Testis (tissue), 3 donors: ENCODE results near the gene ZNF862. TPM values are rescaled to one million over a fixed set of nuclear protein-coding genes. Genes with fewer than 3 reads are reported as not detected.

Experiments
- DNase-seq: peaks from one replicate; pipeline ENCODE4 v3.0.0-alpha.2; 2019
- H3K27ac ChIP-seq, 2 donors: fragments of 200-600 bp; sonication (generic); one replicate each; pipeline ENCODE4 v1.5.1; 2019
- H3K27me3 ChIP-seq: fragments of 200-600 bp; sonication (generic); one replicate; pipeline ENCODE4 v1.5.1; 2019
- H3K36me3 ChIP-seq: fragments of 200-600 bp; sonication (generic); one replicate; pipeline ENCODE4 v1.5.1; 2017; ENCODE audit warnings: low read depth; ENCODE audit errors: missing control alignments
- H3K4me1 ChIP-seq: fragments of 200-600 bp; sonication (generic); one replicate; pipeline ENCODE4 v1.5.1; 2019
- H3K4me3 ChIP-seq, 2 donors: fragments of 200-600 bp; sonication (generic); one replicate each; pipeline ENCODE4 v1.5.1; 2017 to 2019
- H3K9me3 ChIP-seq: fragments of 200-600 bp; sonication (generic); one replicate; pipeline ENCODE4 v1.5.1; 2017
- POLR2A ChIP-seq: fragments of 450-650 bp; IDR thresholded peaks from one replicate; pipeline ENCODE4 v1.6.1; 2017; ENCODE audit warnings: antibody characterized with exemption, mild to moderate bottlenecking, moderate library complexity
- WGBS, 2 donors: methylation state at CpG; one replicate each; pipeline ENCODE4 v1.1.5; 2018; 5-methylcytosine and 5-hydroxymethylcytosine counted together
- intact Hi-C: fragments of 100-400 bp; cut with DNase I; formaldehyde crosslinking; loops from one replicate; pipeline ENCODE4 v1.15.1; 2023; ENCODE audit warnings: low total_unique reads
- polyA plus RNA-seq: library from polyadenylated mRNA; stranded (reverse); fragments of 350-450 nt; fragmentation: Illumina TruSeq; extraction: RNeasy Lipid Tissue Mini Kit (QIAGEN cat#74804); gene quantifications from one replicate; pipeline ENCODE4 v1.2.3, GENCODE V29; 2014; ENCODE audit warnings: low read depth, low replicate concordance; ENCODE audit not compliant: insufficient read depth
- total RNA-seq, 2 donors: library from RNA; depleted of rRNA; stranded (reverse); fragments of >200 nt; gene quantifications; one replicate each; pipeline ENCODE4 v1.2.3, GENCODE V29; 2016
- TF ChIP-seq, protein P1 (sequence below), 3 experiments: fragments of 450-650 bp in 2 of 3; fragments of 200-600 bp in 1 of 3; sonication (generic) in 1 of 3; IDR thresholded peaks; one replicate each; pipeline ENCODE4 v1.5.1; 2016 to 2019; ENCODE audit warnings: antibody characterized with exemption in 3 of 3, mild to moderate bottlenecking in 2 of 3, moderate library complexity in 1 of 3

Gene ZNF862
- total and polyA plus RNA-seq, 3 donors from 2014 or later: 12.8 to 24.5 (median 21.6) TPM

- WGBS, 2 donors: 86% methylated on average over 21 of the region's 21 CpGs; no CpG with 5 or more reads in 1 of the 2 donors
- Histone ChIP-seq H3K27ac (no peak overlapping the region), H3K27me3 (no peaks in the 10 kb centered on the region), H3K36me3 (no peaks in the 10 kb centered on the region), H3K4me3 (no peak overlapping the region), H3K4me1 (no peaks in the 10 kb centered on the region), H3K9me3 (no peaks in the 10 kb centered on the region)
- no peak for TF ChIP-seq POLR2A
- TF ChIP-seq, protein P1, sequence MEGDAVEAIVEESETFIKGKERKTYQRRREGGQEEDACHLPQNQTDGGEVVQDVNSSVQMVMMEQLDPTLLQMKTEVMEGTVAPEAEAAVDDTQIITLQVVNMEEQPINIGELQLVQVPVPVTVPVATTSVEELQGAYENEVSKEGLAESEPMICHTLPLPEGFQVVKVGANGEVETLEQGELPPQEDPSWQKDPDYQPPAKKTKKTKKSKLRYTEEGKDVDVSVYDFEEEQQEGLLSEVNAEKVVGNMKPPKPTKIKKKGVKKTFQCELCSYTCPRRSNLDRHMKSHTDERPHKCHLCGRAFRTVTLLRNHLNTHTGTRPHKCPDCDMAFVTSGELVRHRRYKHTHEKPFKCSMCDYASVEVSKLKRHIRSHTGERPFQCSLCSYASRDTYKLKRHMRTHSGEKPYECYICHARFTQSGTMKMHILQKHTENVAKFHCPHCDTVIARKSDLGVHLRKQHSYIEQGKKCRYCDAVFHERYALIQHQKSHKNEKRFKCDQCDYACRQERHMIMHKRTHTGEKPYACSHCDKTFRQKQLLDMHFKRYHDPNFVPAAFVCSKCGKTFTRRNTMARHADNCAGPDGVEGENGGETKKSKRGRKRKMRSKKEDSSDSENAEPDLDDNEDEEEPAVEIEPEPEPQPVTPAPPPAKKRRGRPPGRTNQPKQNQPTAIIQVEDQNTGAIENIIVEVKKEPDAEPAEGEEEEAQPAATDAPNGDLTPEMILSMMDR (IDR thresholded peaks at IDR 0.05): no peak
- intact Hi-C loops: no loop called here
- no peak for DNase-seq
Observed at GRCh38 chr7:149816267-149816751, 21.9 kb upstream of the ZNF862 start.

GRCh38 chr7:149816794-149817193 lies 21.4 kb upstream of the ZNF862 start:
- no peaks in the 10 kb centered on the region for H3K27me3 ChIP-seq
- no peaks in the 10 kb centered on the region for H3K9me3 ChIP-seq
- intact Hi-C loops: no loop called here
- H3K4me1 ChIP-seq: no peaks in the 10 kb centered on the region
- H3K36me3 ChIP-seq: no peaks in the 10 kb centered on the region
- no peak for DNase-seq
- H3K27ac ChIP-seq: no peak overlapping the region
- TF ChIP-seq POLR2A: no peak
- TF ChIP-seq, protein P1 (IDR thresholded peaks at IDR 0.05): no peak
- 85% methylated on average over 4 of the region's 4 CpGs; no CpG with 5 or more reads in 1 of the 2 donors for WGBS, 2 donors
- H3K4me3 ChIP-seq: no peak overlapping the region

DNA sequence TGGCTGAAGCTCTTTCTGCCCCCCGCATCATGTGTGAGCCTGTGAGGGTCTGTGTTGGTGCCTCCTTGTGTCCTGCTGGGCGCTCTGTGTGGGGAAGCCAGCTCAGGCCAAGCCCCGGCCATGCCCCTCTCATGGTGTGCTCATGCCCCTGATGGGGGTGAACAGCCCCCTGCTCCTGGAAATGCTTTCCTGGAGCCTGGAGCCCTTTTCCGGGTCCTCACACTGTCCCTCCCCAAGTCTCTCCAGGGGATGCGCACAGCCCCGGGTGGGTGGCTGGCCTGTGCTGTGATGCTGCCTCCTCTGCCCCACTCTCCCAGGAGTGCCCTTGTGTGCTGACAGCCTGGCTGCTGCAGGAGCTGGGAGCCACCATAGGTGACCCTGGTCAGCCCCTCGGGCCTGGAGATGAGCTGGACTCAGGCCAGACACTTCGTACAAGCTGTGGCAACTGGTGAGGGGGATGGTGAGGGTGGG lies 20.8 kb upstream of the ZNF862 start:
- WGBS, 2 donors: 78 to 84% methylated on average over 3 to 8 of the region's 8 CpGs
- H3K27me3 ChIP-seq: no peaks in the 10 kb centered on the region
- H3K9me3 ChIP-seq: no peaks in the 10 kb centered on the region
- intact Hi-C loops: no loop called here
- no peak for DNase-seq
- H3K4me1 ChIP-seq: no peaks in the 10 kb centered on the region
- TF ChIP-seq, protein P1 (IDR thresholded peaks at IDR 0.05): no peak
- TF ChIP-seq POLR2A: no peak
- no peak overlapping the region for H3K4me3 ChIP-seq
- H3K27ac ChIP-seq: no peak overlapping the region
- no peaks in the 10 kb centered on the region for H3K36me3 ChIP-seq

GRCh38 chr7:149817836-149818535 lies 20.2 kb upstream of the ZNF862 start:
- Histone ChIP-seq H3K4me3 (no peak overlapping the region), H3K27me3 (no peaks in the 10 kb centered on the region), H3K4me1 (no peaks in the 10 kb centered on the region), H3K27ac (no peak overlapping the region), H3K9me3 (no peaks in the 10 kb centered on the region), H3K36me3 (no peaks in the 10 kb centered on the region)
- intact Hi-C loops: no loop called here
- no peak for DNase-seq
- no peak for TF ChIP-seq POLR2A
- TF ChIP-seq, protein P1 (IDR thresholded peaks at IDR 0.05): no peak
- 85 to 91% methylated on average over 15 to 23 of the region's 23 CpGs for WGBS, 2 donors

DNA sequence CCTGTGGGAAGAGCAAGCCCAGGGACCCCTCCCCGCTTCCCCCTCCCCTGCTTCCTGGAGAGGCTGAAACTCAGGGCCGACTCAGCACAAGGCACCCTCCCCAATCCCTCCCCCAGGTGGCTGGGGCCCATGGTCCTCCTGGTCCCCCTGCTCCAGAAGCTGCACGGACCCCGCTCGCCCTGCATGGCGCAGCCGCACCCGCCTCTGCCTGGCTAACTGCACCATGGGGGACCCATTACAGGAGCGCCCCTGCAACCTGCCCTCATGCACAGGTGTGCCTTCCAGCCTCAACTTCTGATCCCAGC lies 19.7 kb upstream of the ZNF862 start:
- Histone ChIP-seq H3K4me1 (no peaks in the 10 kb centered on the region), H3K9me3 (no peaks in the 10 kb centered on the region), H3K4me3 (no peak overlapping the region), H3K27ac (no peak overlapping the region), H3K36me3 (no peaks in the 10 kb centered on the region), H3K27me3 (no peaks in the 10 kb centered on the region)
- TF ChIP-seq POLR2A: no peak
- TF ChIP-seq, protein P1 (IDR thresholded peaks at IDR 0.05): no peak
- WGBS, 2 donors: 90 to 98% methylated on average over 7 to 9 of the region's 9 CpGs
- no peak for DNase-seq
- intact Hi-C loops: no loop called here
